Stimulated activated naive CD4-positive, alpha-beta T cell (primary cell): Measurements from ENCODE around the gene KPNA5.
"Not testable (repeated sequence)": the region's sequence is repeated elsewhere in the genome, so short reads cannot be mapped to it uniquely, and the experiment has no call there.

Experiments
- DNase-seq, 6 experiments: peaks; one replicate each; lab custom pipeline; 2025; lab: John Stamatoyannopoulos, UW

KPNA5 gene

DNA sequence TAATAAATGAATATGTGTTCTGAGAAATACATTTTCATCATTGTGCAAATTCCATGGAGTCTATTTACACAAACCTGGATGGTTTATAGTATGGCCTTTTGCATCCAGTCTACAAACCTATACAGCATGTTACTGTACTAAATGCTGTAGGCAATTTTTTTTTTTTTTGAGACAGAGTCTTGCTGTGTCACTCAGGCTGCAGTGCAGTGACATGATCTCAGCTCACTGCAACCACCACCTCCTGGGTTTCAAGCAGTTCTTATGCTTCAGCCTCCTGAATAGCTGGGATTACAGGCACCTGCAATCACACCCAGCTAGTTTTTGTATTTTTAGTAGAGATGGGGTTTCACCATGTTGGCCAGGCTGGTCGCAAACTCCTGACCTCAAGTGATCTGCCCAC lies 22.9 kb downstream of the KPNA5 start:
- not testable (repeated sequence) for DNase-seq

DNA sequence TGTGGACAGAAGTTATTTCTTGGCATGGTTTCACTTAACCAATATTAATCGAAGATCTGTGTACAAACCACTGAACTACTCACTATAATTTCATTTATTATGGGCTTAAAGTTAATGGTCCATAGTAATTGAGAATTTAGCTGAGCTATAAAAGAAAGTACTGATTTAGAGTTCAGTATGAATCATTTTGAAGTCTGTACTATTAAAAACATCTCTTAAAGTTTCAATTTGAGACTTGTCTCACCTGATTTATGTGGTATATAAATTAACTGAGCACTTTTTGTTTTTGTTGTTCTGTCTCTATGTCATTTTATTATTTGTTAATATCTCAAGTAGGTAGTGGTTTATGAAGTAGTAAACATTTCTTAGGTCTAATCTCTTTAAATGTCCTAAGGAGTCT lies 24.9 kb downstream of the KPNA5 start:
- DNase-seq: no peak

DNA sequence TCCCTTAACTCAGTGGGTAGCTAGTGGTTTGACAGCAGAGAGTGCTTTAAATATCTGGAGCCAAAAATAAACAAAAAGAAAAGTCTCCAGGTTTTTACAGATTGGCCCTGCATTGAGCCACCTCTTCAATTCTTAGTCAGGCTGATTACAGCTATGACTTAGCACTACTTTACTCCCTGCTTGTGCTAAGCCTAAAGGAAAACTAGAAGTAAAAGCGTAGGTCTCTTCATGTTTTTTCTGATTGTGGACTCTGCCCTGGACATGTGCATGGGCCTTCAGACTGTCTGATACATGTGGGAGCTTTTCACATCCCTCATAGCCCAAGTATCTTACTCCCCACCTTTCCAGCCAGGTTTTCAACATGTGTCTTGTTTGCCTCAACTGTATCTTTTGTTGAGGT lies 33.3 kb downstream of the KPNA5 start:
- DNase-seq: no peak

DNA sequence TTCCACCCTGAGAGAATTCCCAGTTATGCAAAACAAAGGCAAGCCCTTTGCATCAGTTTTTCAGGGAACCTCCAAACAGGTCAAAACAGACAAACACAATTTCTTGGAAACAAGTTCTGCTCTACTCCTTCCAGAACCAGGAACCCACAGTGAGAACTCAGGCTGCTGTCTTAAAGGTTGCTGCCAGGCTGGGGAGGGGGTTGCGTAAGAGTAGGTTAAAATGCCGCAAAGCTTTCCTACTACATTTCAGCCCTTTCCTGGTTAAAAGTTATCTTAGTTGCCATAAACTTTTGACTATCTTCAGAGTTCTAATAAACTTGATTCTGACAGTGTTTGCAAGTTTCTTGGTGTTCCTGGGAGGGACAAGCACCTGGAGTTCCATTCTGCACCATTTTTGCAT lies 33.8 kb downstream of the KPNA5 start:
- no peak for DNase-seq

DNA sequence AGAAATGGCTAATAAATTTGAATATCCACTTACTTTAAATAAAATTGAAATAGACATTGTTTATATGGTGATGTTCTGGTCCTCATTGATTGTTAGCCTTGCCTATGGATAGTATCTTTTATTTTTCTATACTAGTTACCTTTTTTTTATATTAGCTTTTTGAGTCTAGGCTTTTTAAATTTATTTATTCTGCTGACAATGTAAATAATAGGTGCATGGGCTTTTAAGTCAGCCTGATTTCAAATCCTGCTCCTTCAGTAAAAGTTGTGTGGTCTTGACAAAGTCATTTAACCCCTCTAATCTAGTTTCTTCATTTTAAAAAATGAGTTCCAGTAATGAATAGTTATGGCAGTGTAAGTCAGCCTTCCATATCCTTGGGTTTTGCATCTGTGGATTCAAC lies 45.9 kb downstream of the KPNA5 start:
- DNase-seq: no peak

DNA sequence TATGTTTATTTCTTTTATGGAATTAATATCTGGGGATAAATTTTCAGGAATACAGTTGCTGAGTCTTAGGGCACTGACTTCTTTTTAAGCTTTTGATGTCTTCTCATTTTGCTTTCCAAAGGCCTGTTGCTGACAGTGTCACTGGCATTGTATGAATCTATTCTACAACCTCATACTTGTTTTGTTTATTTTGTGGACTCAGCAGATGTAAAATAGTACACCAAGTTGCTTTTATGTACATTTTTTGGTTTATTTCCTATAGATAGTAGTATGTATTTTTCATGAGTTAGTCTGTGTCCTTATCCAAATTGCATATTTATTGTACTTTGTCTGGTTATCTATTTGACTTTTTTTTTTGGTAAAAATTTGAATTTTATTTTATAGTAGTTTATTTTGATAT lies 49.5 kb downstream of the KPNA5 start:
- no peak for DNase-seq

DNA sequence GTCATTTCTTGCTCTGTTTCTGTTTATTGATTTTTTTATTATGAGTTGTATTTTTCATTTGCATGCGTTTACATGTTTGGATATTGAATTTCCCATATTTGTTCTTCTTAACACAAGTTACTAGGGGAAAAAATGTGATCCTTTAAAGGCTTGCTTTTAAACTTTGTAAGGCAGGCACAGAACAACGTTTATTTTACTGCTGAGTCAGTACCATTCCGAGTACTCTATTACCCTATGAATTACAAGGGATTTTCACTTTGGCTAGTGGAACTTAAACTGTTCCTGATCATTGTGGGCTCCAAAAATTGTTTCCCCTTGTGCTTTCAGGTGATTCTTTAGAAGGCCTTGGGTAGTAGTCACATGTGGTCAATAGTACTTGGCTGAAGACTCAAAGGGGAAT lies 56.0 kb downstream of the KPNA5 start:
- no peak for DNase-seq

DNA sequence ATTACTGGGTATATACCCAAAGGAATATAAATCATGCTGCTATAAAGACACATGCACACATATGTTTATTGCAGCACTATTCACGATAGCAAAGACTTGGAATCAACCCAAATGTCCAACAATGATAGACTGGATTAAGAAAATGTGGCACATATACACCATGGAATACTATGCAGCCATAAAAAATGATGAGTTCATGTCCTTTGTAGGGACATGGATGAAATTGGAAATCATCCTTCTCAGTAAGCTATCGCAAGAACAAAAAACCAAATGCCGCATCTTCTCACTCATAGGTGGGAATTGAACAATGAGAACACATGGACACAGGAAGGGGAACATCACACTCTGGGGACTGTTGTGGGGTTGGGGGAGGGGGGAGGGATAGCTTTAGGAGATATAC lies 59.5 kb downstream of the KPNA5 start:
- DNase-seq: not testable (repeated sequence)

DNA sequence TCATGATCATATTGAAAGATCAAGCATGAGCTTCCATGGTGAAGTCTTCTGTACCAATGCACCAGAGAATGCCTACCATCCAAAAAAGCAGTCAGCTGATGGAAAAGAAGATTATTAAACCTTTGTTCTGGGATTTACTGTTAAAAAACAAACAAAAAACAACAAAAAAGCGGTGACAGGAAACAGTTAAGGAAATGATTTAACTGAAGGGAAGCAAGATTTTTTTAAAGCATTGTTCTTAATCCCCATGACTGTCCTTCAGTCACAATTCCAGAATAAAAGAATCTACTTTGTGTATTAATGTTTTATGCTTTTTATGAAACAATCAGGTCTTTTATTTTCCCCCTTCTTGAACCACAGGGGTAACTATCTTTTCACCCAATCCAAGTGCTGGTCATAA lies 60.6 kb downstream of the KPNA5 start:
- DNase-seq: no peak

DNA sequence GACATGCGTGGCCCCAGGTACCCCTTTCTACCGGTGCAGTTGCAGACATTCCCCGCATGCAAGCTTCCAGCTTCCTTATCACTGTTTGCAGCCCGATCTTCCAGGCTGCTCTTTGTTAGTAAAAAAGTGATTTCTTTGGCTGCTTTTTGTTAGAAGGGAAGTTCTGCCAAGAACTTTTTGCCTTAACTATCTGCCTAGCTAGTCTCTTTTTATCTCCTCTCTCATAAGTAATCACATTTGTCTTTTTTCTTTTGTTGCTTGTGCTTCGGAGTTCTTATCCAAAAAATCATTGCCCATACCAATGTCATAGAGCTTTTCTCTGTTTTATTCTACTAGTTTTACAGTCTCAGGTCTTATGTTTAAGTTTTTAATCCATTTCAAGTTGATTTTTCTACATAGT lies 64.2 kb downstream of the KPNA5 start:
- DNase-seq: no peak

DNA sequence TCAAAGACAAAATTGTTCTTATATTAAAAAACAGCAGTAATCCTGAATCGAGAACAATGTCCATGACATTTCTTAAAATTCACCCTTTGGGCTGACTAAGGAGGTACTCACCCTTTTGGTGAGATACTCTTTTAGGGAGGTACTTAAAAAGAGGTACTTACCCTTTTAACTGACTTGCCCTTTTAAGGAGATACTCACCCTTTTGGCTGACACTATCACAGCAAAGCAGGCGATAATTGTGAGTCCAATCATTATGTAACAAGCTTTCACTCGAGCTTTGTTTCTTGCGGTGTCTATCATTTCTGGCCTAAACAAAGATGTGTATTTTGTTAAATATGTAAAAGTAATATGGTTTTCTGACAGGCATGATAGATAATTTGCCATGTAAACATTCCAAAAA lies 80.8 kb downstream of the KPNA5 start:
- no peak for DNase-seq

DNA sequence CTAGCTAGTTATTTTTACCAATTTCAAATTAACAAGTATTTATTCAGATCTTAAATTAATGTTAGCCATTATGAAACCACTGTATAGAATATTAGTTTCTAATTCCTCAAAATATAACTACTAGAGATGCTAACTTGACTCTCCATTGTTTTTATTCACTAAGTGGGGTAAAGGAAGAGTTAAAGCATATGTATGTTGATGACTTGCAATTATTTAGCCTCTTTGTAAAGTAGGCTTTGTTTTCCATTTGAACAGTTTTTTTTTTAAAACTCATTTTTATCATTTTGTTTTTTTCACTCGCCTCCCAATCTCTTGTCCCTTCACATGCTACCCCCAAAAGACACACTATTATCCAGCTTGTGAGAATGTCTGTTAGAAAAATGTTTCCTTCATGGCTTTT lies 81.2 kb downstream of the KPNA5 start:
- DNase-seq: no peak

DNA sequence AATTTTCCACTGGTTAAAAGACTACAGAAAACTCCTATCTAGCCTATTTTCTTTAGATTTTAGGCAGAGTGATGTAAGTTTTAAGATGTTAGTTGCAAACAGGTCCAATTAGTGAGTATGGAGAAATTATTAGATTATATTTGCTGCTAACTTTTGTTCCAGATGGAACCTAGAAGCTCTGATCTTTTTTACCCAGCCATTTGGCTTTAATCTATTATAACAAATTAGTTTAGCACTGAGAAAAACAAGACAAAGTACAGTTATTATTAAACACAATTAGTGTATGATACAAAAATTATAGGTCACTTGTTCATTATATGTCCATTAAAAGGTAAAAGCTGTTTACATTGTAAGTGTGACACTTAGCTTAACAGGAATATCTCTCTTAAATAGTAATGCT lies 82.0 kb downstream of the KPNA5 start:
- DNase-seq: no peak

DNA sequence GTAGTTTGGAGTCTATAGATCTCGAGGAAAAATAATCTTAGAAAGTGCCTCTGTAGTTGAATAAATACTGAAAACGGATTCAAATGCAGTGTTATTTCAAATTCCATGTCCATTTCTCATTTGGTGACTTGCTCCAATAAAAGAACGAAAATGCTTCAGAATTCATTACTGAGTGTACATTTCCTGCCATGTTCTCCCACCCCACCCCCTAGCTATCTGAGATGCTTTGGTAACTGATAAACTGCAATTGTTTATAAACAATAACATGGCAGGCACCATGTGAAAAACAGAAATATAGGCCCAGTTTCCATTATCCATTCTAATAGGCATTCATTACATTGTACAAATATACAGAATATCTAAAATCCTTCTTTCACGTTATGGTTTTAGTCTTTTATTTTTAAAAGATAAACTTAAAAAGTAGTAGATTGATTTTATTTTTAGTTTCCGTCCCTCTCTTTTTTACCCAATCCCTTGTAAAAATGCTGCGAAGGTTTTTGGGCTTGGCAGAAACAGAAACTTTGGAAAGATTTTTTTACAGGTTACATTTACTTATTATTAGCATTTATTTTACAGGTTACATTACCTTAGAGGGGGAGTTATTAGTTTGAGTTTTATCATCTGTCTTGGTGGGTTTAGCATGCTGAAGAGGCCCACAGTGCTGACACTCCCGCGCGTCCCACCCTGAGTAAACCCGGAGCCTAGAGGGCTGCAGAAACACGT lies 83.1 kb downstream of the KPNA5 start:
- no peak for DNase-seq

DNA sequence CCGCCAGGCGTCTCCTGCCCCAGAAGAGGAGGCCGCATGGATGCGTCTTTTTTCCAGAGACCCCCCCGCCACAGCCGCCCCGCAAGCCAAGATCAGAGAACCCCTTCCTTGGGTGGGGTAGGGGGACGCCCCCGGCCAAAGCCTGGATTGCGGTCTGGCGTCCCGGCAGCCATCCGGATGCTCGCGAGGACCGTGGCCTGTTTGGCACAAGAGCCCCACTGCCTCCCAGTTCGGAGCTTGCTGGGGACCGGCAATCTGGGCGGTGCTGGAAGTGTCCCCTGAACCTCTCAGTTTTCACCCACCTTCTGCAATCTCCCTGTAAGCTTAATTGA lies 83.6 kb downstream of the KPNA5 start:
- no peak for DNase-seq

DNA sequence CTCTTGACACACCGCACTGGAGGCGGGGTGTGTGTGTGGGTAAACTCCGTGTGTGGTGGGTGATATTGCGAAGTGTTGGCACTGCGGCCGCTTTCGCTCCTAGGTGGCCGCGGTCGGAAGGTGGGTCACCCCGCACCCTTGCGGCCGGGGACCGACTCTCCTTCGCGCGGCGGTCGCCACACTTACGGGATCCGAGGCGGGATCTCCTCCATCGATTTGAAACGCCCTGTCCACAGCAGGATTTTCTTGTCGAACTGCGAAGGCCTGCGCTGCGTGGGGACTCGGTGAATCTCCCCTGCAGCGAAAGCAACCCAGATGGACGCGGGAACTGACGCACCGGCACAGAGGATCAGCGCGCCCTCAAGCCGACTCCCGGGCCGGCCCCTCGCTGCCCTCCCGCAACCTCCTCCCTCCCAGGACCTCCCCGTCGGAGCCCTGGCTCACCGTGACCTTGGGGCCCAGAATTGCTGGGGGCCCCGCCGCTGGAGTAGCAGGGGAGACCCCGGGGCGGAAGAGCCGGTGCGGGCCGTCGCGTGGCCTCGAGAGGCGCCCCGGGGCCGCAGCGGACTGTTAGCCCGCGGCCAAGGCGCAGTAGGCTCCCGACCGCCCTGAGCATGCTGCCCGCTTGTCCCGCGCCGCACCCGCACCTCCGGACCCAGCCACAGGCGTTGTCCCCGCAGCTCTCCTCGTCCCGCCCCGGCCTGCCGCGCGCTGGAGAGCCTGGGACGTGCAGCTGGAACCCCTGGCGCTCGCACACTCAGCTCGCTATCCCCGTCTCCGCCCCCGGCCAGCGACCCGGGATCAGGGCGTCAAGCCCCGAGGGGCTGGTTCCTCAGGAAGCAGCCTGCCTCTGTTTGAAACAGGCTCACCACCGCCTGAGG lies 84.2 kb downstream of the KPNA5 start, which contains the start of gene FAM162B:
Gene FAM162B, minus strand, starts transcription at position 759 of the 881 bp plus-strand sequence. Its CDS starts 143 bp downstream, at position 616.
- peak in 1 of 6 experiments; percentile 4 for DNase-seq

DNA sequence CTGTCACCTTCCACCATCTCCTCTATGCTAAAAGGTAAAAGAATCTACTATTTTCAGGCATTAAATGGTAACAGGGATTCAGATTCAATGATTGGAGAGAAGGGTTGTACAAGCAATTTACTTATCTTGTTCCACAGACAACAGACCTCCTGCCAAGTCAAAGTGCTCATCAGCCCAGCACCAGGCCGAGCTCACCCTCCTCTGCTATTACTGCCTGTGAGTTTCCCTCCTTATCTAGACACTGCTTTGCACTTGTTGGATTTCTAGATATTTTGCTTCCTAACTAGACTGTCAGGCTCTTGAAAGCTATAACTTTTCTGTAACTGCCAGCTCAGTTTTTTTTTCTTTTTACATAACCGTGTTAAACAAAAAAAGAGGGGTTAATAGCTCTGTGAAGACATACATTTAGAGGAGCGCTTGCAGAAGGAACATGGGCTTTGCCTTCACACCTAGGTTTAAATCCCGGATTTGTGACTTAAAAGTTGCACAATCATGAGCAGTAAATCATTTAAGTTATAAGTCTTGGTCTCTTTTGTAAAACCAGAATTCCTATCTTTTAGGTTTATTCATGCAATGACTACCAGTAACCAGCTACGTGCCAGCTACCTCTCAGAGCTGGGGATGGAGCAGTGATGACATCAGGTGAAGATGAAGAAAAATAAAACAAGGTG lies 85.6 kb downstream of the KPNA5 start:
- DNase-seq: no peak

DNA sequence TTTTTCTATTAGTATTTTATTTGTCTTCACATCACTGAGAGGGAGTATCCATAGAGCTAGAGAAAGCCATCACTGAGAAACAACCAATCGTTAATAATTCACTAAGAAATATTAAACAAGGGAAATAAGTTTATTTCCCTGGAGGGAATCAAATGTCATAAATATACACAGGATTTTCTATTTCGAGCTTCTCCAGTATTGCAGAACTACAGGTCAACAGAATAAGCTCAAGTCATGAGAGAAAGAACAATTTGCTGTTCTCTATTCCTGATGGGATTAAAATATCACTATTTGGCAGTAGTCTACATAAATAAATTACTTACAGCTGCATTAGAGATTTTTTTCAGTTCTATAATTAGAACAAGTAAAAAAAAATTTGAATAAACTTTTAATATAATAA lies 86.7 kb downstream of the KPNA5 start:
- no peak for DNase-seq

DNA sequence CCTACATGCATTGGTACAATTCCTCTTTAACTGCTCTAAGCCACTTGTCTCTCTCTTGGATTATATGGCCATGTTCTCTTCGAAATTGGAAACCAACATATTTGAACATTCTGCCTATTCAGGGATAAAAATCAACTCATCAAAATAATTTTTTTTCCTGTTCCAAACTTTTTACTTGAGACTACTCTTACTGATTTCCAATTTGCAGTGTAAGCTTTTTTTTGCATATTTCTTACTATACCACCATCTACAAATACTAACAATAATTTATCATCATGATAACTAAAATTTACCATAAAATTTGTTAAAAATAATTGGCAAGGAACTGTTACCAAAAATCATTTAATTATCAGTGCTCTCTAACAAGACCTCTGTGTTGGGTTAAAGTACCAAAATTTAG lies 91.4 kb downstream of the KPNA5 start:
- DNase-seq: no peak

DNA sequence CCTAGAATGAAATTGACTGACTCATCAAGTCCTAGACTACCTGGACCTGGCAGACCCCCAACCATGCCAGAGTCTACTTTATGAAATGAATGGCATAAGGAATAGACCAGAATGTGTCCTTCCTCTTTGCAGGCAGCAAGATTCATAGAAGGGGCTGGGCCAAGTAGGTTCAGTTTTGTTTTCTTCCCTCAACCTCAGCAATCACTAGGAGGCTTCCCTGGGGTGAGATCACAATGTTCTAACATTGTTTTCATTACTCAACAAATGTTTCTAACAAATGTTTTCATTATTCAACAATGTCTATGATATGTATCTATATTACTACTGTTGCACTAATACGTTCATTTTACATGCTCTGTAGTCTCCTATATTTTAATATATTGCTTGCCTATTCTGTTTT lies 92.9 kb downstream of the KPNA5 start:
- DNase-seq: no peak

DNA sequence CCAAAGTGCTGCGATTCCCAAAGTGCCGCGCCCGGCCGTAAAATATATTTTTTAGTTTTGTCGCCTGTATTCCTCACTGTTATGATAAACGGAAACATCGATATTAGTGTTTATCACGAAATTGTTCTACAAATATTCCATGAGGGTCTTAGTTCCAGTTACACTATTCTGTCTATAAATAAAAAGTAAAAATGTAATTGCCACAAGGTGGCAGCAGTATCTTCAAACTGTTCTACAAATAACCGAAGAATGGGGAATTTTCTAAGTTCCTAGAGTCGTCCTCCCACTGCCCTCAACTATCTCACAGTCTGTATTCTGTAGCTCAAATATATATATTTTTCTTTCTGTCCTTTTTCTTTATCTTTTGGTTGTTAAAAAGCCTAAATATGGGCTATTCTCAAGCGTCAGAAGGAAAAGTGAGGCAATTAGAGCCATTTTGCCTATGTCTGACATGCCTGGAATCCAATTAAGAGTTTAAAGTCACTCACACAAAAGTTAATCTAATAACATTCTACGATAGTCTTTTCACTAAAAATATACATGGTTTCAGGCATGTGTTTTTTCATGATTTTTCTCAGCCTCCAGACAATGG lies 98.7 kb downstream of the KPNA5 start:
- peak in 1 of 6 experiments; percentile 1 for DNase-seq

DNA sequence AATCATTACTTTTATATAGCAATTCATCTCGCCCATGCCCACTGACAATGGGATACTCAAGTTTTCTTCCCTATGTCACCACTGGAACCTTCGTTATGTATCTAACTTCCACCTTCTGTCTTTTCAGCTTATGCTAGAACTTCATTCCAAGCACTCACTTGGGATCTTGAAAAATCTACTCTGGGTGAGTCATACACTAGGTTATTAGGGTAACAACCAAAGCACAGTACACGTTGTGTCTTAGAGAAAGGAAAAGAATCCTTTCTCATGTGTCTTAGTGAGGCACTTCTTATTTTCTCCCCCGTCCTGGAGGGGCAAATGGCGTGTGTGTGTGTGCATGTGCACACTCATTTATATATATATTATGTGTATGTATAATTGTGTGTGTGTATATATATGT lies 102.8 kb downstream of the KPNA5 start:
- DNase-seq: no peak
